Tibial nerve (tissue), 4 donors: Measurements from ENCODE around the gene NDUFC2. TPM values are rescaled to one million over a fixed set of nuclear protein-coding genes. Genes with fewer than 3 reads are reported as not detected.

ENCODE experiments used
- DNase-seq, 2 donors: peaks; one replicate each; pipeline ENCODE4 v3.0.0-alpha.2; 2019; ENCODE audit warnings: low spot score in 2 of 2
- H3K27ac ChIP-seq, 4 donors: fragments of 200-600 bp; sonication (generic) in 3 of 4; one replicate each; pipeline ENCODE4 v1.5.1; 2017 to 2019; ENCODE audit warnings: mild to moderate bottlenecking in 1 of 4
- H3K27me3 ChIP-seq, 2 donors: fragments of 200-600 bp; sonication (generic) in 1 of 2; one replicate each; pipeline versions ENCODE4 v1.5.1 to v1.6.0; 2017 to 2019
- H3K36me3 ChIP-seq, 3 donors: fragments of 200-600 bp; sonication (generic); one replicate each; pipeline ENCODE4 v1.5.1; 2018 to 2019
- H3K4me1 ChIP-seq, 4 donors: fragments of 200-600 bp; sonication (generic) in 3 of 4; one replicate each; pipeline ENCODE4 v1.5.1; 2017 to 2019
- H3K4me3 ChIP-seq, 4 donors: fragments of 200-600 bp; sonication (generic) in 3 of 4; one replicate each; pipeline ENCODE4 v1.5.1; 2017 to 2019; ENCODE audit warnings: mild to moderate bottlenecking in 1 of 4, moderate library complexity in 1 of 4
- H3K9me3 ChIP-seq, 4 donors: fragments of 200-600 bp; sonication (generic) in 3 of 4; one replicate each; pipeline ENCODE4 v1.5.1; 2017 to 2019
- EP300 ChIP-seq, 2 donors: sonication (generic); formaldehyde crosslinking; IDR thresholded peaks; one replicate each; pipeline ENCODE4 v1.6.1; 2017; ENCODE audit warnings: antibody characterized with exemption in 2 of 2, mild to moderate bottlenecking in 1 of 2
- POLR2A ChIP-seq, 2 donors: fragments of 450-650 bp; IDR thresholded peaks; one replicate each; pipeline ENCODE4 v1.6.1; 2017; ENCODE audit warnings: antibody characterized with exemption in 2 of 2, mild to moderate bottlenecking in 2 of 2, moderate library complexity in 2 of 2
- WGBS, 2 donors: methylation state at CpG; one replicate each; pipeline ENCODE4 v1.1.5; 2018; 5-methylcytosine and 5-hydroxymethylcytosine counted together
- total RNA-seq, 4 donors: library from RNA; depleted of rRNA; stranded (reverse); fragments of >200 nt; gene quantifications; one replicate each; pipeline ENCODE4 v1.1.0, GENCODE V29; 2016
- TF ChIP-seq, protein P1 (sequence below), 5 experiments: fragments of 200-600 bp in 3 of 5; fragments of 450-650 bp in 2 of 5; sonication (generic) in 3 of 5; IDR thresholded peaks; one replicate each; pipeline ENCODE4 v1.5.1; 2016 to 2019; ENCODE audit warnings: antibody characterized with exemption in 5 of 5, mild to moderate bottlenecking in 3 of 5, moderate library complexity in 2 of 5

Gene NDUFC2
- total RNA-seq, 4 donors from 2014 or later, result 49.6 to 88.3 (median 66.3) TPM

GRCh38 chr11:78066471-78066870 lies 13.2 kb downstream of the NDUFC2 start:
- TF ChIP-seq EP300 (IDR thresholded peaks at IDR 0.05), result no peak
- no peak for TF ChIP-seq POLR2A (IDR thresholded peaks at IDR 0.05)
- TF ChIP-seq, protein P1, sequence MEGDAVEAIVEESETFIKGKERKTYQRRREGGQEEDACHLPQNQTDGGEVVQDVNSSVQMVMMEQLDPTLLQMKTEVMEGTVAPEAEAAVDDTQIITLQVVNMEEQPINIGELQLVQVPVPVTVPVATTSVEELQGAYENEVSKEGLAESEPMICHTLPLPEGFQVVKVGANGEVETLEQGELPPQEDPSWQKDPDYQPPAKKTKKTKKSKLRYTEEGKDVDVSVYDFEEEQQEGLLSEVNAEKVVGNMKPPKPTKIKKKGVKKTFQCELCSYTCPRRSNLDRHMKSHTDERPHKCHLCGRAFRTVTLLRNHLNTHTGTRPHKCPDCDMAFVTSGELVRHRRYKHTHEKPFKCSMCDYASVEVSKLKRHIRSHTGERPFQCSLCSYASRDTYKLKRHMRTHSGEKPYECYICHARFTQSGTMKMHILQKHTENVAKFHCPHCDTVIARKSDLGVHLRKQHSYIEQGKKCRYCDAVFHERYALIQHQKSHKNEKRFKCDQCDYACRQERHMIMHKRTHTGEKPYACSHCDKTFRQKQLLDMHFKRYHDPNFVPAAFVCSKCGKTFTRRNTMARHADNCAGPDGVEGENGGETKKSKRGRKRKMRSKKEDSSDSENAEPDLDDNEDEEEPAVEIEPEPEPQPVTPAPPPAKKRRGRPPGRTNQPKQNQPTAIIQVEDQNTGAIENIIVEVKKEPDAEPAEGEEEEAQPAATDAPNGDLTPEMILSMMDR (IDR thresholded peaks at IDR 0.05), result no peak
- Histone ChIP-seq H3K27me3 (no peaks in the 10 kb centered on the region), H3K36me3 (peaks cover 0 to 58% (median 0%) of the 10 kb centered on the region in 3 donors), H3K4me3 (no peak overlapping the region), H3K9me3 (no peaks in the 10 kb centered on the region), H3K4me1 (peaks cover 0 to 6% (median 0%) of the 10 kb centered on the region in 4 donors), H3K27ac (no peak overlapping the region)
- no peak for DNase-seq
- 65 to 77% methylated on average over 2 of the region's 2 CpGs for WGBS, 2 donors

- 88 to 91% methylated on average over 2 of the region's 2 CpGs for WGBS, 2 donors
- no peak for DNase-seq
Observed at GRCh38 chr11:78065203-78065602, 14.5 kb downstream of the NDUFC2 start.

DNA sequence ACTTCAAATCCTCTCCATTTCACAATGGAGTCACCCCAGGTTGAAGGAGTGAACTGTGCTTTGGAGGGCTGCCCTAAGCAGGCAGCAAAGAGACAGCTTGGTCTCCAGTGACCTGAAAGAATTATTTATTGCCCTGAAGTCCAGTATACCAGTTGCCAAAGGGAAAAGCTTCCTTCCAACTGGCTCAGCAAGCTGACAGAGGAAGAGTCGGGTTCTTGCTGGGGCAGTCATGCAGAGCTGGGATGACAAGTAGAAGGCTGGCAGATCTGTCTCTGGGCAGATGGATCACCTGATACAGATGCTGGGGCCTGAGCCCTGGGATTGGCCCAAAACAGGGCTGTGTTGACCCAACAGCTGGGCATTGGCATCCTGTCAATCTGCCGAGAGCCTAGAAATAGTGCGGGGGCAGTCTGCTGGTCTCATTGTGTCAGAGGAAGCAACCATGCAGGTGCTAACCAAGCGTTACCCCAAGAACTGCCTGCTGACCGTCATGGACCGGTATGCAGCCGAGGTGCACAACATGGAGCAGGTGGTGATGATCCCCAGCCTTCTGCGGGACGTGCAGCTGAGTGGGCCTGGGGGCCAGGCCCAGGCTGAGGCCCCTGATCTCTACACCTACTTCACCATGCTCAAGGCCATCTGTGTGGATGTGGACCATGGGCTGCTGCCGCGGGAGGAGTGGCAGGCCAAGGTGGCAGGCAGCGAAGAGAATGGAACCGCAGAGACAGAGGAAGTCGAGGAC lies 16.1 kb downstream of the NDUFC2 start, which contains the start of gene THRSP:
Gene THRSP (plus strand): TSS at position 422 of the 742 bp plus-strand sequence. CDS start 21 bp downstream, at position 443.
- 94 to 97% methylated on average over 14 of the region's 14 CpGs for WGBS, 2 donors
- TF ChIP-seq EP300 (IDR thresholded peaks at IDR 0.05) (no peak), POLR2A (IDR thresholded peaks at IDR 0.05) (no peak)
- TF ChIP-seq, protein P1 (IDR thresholded peaks at IDR 0.05), result no peak
- no peak for DNase-seq
- H3K27me3 ChIP-seq, result no peaks in the 10 kb centered on the region
- H3K9me3 ChIP-seq, result no peaks in the 10 kb centered on the region
- H3K4me1 ChIP-seq, result peaks cover 0 to 4% (median 0%) of the 10 kb centered on the region in 4 donors
- peaks cover 0 to 32% (median 0%) of the 10 kb centered on the region in 3 donors for H3K36me3 ChIP-seq
- H3K4me3 ChIP-seq, result no peak within 1 kb of the TSS
- no peak within 1 kb of the TSS for H3K27ac ChIP-seq

More at GRCh38 chr11:78065203-78065602, 14.5 kb downstream of the NDUFC2 start:
- H3K4me1 ChIP-seq, result peaks cover 0 to 10% (median 0%) of the 10 kb centered on the region in 4 donors
- no peak overlapping the region for H3K4me3 ChIP-seq
- peaks cover 0 to 47% (median 0%) of the 10 kb centered on the region in 3 donors for H3K36me3 ChIP-seq
- no peak overlapping the region for H3K27ac ChIP-seq
- TF ChIP-seq, protein P1 (IDR thresholded peaks at IDR 0.05), result no peak
- TF ChIP-seq EP300 (IDR thresholded peaks at IDR 0.05) (no peak), POLR2A (IDR thresholded peaks at IDR 0.05) (no peak)
- H3K27me3 ChIP-seq, result no peaks in the 10 kb centered on the region
- no peaks in the 10 kb centered on the region for H3K9me3 ChIP-seq

- Histone ChIP-seq H3K27ac (no peak overlapping the region), H3K4me3 (no peak overlapping the region)
- 76 to 77% methylated on average over 2 of the region's 2 CpGs for WGBS, 2 donors
Observed at GRCh38 chr11:78062671-78063070, 17.0 kb downstream of the NDUFC2 start.

More at GRCh38 chr11:78062671-78063070, 17.0 kb downstream of the NDUFC2 start:
- no peaks in the 10 kb centered on the region for H3K9me3 ChIP-seq
- peaks cover 0 to 23% (median 0%) of the 10 kb centered on the region in 3 donors for H3K36me3 ChIP-seq
- H3K27me3 ChIP-seq, result no peaks in the 10 kb centered on the region
- peaks cover 0 to 4% (median 0%) of the 10 kb centered on the region in 4 donors for H3K4me1 ChIP-seq
- DNase-seq, result no peak
- no peak for TF ChIP-seq POLR2A (IDR thresholded peaks at IDR 0.05)
- no peak for TF ChIP-seq EP300 (IDR thresholded peaks at IDR 0.05)
- TF ChIP-seq, protein P1 (IDR thresholded peaks at IDR 0.05), result no peak
